Heart left ventricle (tissue), 13 donors: ENCODE data around the gene SCAF4.

Experiments used
- CTCF ChIP-seq, 12 donors: fragments of 200-600 bp; sonication (generic) in 4 of 12; IDR thresholded peaks; one replicate each; pipeline versions ENCODE4 v1.5.0 to v1.8.0; 2018 to 2022; ENCODE audit warnings: antibody characterized with exemption in 12 of 12, mild to moderate bottlenecking in 5 of 12
- POLR2A ChIP-seq, 2 donors: fragments of 450-650 bp; IDR thresholded peaks; one replicate each; pipeline ENCODE4 v1.6.1; 2017; ENCODE audit warnings: antibody characterized with exemption in 2 of 2, mild to moderate bottlenecking in 2 of 2, moderate library complexity in 2 of 2
- donor health status: ischemic (EF 13 %, LVEDD 7.1; RV severe dilation, severe dysfunction).
- donor health status: DM: no; HTN: yes; CAD: no.
- donor health status: DM: no; HTN: no; CAD: no.
- donor health status: ischemic (EF 25% LVEDD 6.9; RV normal size, moderate dysfunction).
- donor health status: ischemic (EF 25% LVEDD 5.7; RV mildly dilated, moderate dysfunction).
- donor health status: ischemic (EF 35%, LVEDD 5.7; RV mildly dilated, moderate dysfunction).
- donor health status: nonischemic (EF 11% LVEDD 7.7; RV severe dilation, severe dysfunction).
- donor health status: DM: yes; HTN: yes; CAD: no.
- donor health status: PGD.
- donor health status: ischemic (EF 29% LVEDD 5.4; RV normal size, mild dysfunction).
- donor health status: nonischemic (EF 23%, LVEDD 6.1; RV moderate dilation, normal function).

- no peak for TF ChIP-seq CTCF (IDR thresholded peaks at IDR 0.05)
- no peak for TF ChIP-seq POLR2A (IDR thresholded peaks at IDR 0.05)
Observed at GRCh38 chr21:31667639-31668038, 64.3 kb downstream of the SCAF4 start.
